Kidney capillary endothelial cell (primary cell): ENCODE data around the gene MEF2B.
"Not testable (repeated sequence)": the region's sequence is repeated elsewhere in the genome, so short reads cannot be mapped to it uniquely, and the experiment has no call there.

ENCODE experiments used
- DNase-seq: peaks from one replicate; pipeline ENCODE4 v3.0.0-alpha.2; 2018; ENCODE audit warnings: low spot score

MEF2B gene

GRCh38 chr19:19192910-19193423, 22.9 kb upstream of the MEF2B start:
- DNase-seq = no peak

DNA sequence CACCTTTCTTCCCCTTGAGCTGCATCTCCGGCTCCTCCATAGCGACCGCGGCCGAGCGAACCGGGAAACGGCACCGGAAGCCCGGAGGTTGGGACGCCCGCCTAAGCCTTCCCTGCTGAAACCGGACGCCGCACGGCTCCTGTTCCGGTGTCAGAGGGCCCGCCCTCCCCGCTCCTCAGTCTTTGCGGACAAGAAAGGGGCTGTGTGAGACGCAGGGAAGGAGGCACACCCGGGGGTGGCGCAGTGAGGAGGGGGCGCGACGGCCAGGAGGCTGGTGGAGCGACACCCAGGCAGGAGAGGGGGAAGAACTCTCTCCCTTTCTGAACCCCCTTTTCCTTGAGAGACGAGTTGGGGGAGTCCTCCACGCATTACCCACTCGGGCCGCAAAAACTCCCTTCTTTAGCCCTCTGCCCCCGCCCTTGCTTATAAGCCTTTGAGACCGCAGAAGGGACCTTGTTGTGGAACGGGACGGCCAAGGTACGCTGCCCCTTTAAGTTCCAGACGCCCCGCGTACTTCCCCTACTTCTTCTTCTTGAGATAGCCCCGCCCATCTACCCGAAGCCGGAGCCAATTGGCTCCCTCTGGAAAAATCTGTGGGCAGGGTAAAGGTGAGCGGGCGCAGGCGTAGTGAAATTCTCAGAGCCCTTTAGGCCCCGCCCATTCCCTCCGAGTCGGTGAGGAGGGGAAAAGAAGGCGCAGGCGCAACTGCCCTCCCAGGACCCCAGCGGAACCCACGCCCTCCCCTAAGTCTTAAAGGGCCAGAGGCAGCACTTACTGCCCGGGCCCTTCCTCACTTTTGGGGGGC, 22.2 kb upstream of the MEF2B start, which contains the start of the genes BORCS8 and RFXANK:
Gene BORCS8 (minus strand): TSS at position 75 of the 805 bp plus-strand sequence. CDS start 35 bp downstream, at position 40.
Gene RFXANK (plus strand): TSS at position 181 of the 805 bp plus-strand sequence. CDS start 1,689 bp downstream, outside the sequence.
- DNase-seq = peak; percentile 100

DNA sequence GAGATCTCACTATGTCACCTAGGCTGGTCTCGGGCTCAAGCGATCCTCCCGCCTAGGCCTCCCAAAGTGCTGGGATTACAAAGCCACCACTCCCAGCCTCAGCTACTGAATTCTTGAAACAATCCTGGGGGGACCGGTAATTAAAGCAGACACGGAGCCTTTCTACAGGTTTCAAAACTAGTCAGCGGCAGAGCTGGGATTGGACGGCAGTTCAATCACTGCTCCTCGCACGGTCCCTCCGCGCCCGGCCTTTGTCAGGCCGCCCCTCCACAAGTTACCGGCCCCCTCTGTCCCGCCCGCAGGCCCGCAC, 21.7 kb upstream of the MEF2B start:
- DNase-seq = no peak

DNA sequence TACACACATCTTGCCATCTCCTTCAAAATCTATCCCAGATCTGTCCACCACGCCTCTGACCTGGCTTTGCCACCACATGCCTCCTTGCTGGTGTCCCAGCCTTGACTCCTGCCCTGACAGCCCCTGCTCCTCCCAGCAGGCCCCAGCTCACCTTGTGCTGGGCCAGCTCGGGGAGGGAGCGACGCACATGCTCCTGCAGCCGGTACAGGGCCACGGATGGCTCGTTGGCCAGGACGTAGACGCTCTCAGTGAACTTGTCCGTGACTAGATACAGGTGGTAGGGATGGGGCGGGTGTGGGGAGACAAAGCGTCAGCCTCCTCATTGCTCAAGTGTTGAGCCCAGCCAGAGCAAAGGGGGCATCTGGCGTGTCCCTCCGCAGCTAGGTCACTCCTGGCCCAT, 16.7 kb upstream of the MEF2B start:
- DNase-seq = no peak

- DNase-seq = no peak
Observed at GRCh38 chr19:19185853-19186740, 16.0 kb upstream of the MEF2B start.

GRCh38 chr19:19181488-19181998, 11.5 kb upstream of the MEF2B start:
- no peak for DNase-seq

DNA sequence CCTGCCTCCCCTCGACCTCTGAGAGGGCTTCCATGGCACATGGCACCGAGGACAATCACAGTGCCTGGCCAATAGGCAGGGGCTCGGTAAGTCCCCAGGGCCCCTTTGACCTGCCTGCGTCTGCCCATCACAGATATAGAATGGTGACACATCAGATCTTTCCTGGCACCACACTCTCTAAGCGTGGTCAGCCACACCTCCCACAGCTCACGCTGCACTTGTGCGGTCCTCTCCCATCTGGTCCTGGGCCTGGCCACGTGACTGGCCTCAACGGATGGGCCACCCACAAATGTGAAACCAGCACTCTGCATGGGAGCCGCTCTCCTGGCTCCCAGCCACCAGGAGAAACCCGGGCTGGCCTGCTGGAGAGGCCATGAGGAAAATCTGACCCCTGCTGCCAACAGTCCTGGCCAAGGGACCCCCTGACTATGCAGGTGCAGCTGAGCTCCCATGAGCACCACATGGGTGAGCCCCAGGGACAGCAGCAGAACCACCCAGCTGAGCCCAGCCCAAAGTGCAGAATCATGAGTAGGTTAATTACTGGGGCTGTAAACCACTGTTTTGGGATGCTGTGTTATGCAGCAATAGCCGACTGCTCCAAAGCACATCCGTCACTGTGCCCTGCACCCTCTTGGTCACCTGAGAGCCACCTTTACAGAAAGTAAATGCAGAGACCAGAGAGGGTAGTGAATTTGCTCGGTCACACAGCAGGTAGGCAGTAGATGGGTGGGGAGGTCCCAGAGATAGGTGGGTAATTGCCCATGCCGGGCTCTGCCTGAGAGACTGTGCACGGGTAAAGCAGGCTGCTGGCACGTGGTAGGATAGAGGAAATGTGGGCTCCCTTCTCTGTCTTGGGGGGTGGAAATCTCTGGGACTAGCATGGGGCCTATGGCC, 9.7 kb upstream of the MEF2B start:
- DNase-seq = no peak

DNA sequence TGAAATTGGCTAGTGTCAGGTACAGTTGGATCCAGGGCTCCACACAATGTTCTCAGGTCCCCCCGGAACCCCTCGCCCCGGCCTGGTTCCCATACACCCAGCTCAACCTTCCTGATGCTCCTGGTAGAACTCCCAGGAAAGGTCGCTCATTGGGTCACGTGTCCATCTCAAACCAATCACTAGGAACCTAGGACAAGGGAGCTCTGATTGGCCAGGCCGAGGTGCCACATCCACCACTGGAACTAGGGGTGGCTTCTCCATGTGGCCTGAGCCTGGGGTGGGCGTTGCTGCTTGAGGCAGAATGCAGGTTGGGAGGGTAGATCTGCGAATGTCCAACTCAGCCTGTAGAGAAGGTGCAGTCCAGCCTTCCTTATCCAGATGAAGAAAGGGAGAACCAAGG, 6.9 kb upstream of the MEF2B start:
- no peak for DNase-seq

DNA sequence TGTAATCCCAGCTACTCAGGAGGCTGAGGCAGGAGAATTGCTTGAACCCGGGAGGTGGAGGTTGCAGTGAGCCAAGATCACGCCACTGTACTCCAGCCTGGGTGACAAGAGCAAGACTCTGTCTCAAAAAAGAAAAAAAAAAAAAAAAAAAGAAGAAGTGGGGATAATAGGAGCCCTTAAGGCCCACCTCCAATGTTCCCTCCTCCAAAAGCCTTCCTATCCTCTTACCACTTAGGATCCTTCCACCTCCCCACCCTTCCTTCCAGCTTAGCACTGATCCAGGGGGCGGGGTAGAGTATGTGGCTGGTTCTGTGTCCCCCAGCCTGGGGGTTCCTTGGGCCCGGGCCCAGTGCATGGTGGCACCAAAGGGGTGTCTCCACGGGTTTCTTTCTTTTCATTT, 3.2 kb upstream of the MEF2B start:
- not testable (repeated sequence) for DNase-seq

DNA sequence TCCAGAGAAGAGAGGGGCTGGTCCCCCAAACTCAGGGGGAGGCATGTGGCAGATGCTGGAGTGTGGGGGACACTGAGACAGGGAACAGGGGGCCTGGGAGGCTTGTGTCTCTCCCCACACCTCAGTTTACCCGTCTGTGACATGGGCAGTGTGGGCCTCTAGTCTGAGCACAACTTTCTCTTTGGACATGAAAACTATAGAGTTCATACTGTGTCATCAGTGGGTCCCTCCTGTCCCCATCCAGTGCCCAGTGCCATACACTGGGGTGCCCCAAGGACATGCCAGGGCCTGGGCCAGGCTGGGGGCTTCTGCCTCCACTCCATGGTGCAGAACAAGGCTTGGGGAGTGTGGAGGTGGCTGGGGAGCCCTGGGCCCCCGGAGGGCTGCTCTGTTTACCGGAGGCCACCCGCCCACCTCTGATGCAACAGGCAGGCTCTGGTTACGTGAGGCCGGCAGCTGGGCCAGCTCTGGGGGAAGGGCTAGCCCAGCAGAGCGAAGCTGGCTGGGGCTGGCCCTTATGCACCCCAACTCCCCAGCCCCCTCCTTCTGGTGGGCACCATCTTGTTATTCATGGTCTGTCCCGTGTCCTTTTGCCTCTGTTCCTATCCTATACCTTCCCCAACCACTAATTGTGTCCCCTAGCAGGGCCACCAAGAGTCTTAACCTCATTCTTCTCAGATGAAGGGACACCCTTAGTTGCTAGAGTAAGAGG, 1.9 kb upstream of the MEF2B start:
- no peak for DNase-seq

DNA sequence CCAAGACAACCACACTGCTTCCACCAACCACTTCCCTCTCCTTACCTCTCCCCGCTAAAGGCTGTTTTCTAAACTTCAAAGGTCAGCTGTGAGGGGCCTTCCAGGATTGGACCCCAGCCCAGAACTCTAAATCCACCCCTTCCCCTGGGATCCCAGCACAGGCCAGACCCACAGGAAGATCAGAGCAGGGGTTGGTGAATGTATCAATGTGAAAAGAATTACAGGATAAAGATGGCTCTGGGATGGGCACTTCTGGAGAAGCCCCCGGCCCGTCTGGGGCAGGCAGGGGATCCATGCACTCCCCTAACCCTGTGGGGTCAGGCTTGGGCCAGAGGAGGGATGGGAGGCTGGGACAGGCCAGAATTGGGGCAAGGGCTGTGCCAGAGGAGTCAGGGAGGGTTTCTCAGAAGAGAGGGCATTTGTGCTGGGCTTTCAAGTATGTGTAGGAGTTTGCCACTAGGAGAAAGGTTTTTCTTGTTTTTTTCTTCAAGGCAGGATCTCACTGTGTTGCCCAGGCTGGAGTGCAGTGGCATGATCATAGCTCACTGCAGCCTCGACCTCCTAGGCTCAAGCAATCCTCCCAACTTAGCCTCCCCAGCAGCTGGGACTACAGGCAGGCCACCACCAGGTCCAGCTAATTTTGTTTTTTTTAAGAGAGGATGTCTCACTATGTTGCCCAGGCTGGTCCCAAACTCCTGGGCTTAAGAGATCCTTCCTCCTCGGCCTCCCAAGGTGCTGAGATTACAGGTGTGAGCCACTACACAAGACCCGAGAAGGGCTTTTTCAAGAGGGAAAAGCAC, 1.0 kb upstream of the MEF2B start:
- no peak for DNase-seq

- no peak for DNase-seq
Observed at GRCh38 chr19:19169236-19170052, 619 bp downstream of the MEF2B start.

- no peak for DNase-seq
Observed at GRCh38 chr19:19167612-19168011, 2.5 kb downstream of the MEF2B start.

- no peak for DNase-seq
Observed at GRCh38 chr19:19165396-19165795, 4.7 kb downstream of the MEF2B start.

GRCh38 chr19:19162495-19162894, 7.6 kb downstream of the MEF2B start:
- DNase-seq = no peak

DNA sequence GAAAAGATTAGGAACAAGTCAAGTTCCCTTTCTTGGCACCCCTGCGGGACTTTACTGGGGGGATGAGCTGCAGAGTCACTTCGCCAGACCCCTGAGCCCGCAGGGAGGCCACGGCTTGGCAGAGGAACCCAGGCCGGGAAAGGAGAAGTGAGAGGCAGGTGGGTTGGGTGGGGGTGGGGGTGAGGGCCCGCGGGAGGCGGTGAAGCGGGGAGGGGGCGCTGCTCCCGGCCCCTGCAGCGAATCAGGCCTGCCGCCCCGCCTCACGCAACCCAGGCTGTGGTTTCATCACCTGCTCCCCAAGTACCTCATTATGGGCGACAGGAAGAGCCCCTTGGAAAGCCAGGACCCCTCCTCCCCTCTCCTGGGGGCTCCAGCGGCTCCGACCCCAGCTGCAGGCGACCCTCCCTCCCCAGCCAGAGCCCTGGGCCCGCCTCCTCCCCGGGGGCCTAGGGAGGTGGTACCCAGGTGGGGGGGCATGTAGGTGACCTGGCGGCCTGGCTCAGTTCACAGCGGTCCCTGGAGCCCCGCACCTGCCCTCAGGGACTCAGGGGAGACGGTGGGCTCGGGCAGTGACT, 9.5 kb downstream of the MEF2B start:
- DNase-seq = no peak

GRCh38 chr19:19159534-19159933, 10.5 kb downstream of the MEF2B start:
- no peak for DNase-seq

- no peak for DNase-seq
Observed at GRCh38 chr19:19157808-19158207, 12.3 kb downstream of the MEF2B start.
